ENCODE data around the gene RRAGD. TPM values are rescaled to one million over a fixed set of nuclear protein-coding genes. Genes with fewer than 3 reads are reported as not detected.

The RRAGD gene
- polyA plus RNA-seq (2013, experiment 1 of 2; ENCODE audit: insufficient read length) = 0.47 TPM
- polyA plus RNA-seq (2013, experiment 2 of 2; ENCODE audit: insufficient read length) = 2.4 TPM

- DNase-seq = peak; percentile 19
These were observed at the start of gene RRAGD for GRCh38 chr6:89412071-89413005. Gene RRAGD, minus strand, starts transcription at chr6:89412273. Its CDS starts 280 bp downstream, at chr6:89411993.

DNA sequence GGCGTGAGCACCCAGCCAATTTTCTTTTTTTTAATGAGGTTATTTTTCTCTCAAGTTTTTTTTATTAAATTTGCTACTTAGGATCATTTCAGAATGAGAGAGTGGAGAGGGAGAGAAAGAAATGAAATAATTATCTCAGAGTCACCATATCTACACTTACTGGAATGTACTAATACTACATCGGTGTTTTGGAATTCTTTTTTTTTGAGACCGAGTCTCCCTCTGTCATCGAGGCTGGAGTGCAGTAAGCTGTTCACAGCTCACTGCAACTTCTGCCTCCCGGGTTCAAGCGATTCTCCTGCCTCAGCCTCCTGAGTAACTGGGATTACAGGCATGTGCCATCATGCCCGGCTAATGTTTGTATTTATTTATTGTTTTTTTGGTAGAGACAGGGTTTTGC is 48.6 kb upstream of the RRAGD start:
- DNase-seq = no peak

DNA sequence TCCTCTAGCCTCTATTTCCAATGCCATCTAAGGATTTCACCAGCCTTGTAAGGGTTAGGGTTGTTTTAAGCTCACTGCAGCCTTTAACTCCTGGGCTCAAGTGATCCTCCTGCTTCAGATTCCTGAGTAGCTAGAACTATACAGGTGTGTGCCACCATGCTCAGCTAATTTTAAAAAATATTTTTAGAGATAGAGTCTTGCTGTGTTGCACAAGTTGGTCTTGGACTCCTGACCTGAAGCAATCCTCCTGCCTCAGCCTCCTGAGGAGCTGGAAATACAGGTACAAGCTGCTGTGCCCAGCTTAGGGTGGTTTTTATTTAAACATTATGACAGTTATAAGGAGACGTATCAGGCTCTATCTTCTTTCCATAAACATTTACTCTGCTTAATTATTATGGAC is 47.4 kb upstream of the RRAGD start:
- DNase-seq = no peak

DNA sequence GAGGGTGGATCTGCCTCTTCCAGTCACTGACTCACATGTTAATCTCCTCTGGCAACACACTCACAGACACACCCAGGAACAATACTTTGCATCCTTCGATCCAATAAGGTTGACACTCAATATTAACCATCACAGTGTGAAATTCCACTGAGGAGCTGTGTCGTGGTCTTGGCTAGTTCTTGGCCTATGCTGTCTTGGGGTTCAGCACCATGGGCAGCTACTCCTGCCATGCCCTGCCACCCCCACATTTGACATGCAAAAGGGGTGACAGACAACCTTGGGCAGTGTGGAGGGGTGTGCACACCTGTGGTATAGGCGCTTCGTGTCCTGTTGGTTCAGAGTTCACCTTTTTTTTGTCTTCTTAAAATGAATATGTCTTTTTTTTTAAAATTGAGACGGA is 46.6 kb upstream of the RRAGD start:
- no peak for DNase-seq

GRCh38 chr6:89454300-89454699 is 42.2 kb upstream of the RRAGD start:
- no peak for DNase-seq

DNA sequence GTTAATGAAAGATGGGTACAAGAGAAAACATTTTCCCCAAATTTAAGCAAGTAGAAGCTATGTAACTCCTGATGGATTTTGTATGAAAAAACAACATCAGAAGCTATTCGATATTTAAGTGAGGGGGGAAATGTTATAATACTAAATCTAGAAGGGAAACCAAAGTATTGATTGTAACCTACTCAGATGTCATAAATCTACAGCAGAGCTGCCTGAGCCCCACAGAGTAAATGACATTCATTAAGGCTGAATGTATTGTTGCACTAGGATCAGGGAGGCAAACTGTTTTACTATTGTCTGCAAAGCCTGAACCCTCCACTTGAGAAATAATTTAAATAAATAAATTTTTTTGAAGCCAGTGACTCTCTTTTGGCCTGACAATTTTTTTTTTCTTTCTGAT is 40.2 kb upstream of the RRAGD start:
- no peak for DNase-seq

DNA sequence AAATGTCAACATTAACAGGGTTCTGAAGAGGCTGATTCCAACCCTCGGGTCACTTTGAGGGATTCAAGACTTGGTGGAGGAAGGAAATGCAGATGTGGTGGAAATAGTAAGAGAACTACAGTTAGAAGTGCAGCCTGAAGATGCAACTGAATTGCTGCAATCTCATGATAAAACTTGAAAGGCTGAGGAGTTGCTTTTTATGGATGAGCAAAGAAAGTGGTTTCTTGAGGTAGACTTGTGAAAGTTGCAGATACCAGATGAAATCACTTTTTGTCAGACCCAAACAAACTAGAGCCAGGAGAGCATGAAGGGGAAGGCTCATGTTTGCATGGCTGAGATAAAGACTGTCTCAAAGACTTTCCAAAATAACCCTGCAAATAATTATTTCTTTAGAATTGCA is 37.1 kb upstream of the RRAGD start:
- no peak for DNase-seq

GRCh38 chr6:89443658-89444057 is 31.6 kb upstream of the RRAGD start:
- DNase-seq = no peak

GRCh38 chr6:89440200-89440599 is 28.1 kb upstream of the RRAGD start:
- DNase-seq = no peak

GRCh38 chr6:89439014-89439413 is 26.9 kb upstream of the RRAGD start:
- DNase-seq = no peak

- DNase-seq = no peak
These were observed 26.2 kb upstream of the RRAGD start for GRCh38 chr6:89438248-89438647.

- DNase-seq = no peak
These were observed 24.2 kb upstream of the RRAGD start for GRCh38 chr6:89436226-89436625.

DNA sequence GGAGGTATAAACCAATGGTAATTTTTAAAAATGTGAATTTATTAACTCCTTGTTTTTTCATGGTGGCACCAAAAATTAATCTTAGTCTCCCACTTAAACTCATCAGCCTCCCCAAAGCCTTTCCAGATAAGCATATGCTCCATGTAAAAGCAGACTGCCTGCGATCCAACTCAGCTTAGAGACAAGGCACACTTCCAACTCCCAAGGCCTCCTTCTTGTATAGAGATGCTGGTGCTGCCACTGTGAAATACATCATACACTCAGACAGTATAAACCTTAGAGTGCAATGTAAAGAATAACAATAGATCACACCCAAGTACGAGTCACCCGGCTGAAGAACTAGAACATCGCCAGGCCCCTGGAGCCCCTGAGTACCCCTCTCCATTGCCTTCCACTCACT is 22.9 kb upstream of the RRAGD start:
- DNase-seq = no peak

DNA sequence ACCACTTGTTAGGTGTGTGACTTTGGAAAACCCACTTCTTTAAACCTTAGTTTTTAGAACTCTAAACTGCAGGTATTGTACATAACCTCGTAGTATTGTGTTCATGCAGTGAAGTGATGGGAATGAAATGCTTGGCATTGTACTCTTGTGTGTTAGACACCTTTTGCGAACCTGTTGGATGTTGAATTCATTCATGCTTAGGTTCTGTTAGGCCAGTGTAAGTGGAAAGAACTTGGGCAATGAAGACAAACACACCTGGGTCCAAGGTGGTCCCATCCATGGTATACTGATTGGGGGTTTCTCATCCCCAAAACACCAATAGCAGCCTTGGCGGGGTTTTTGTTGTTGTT is 22.1 kb upstream of the RRAGD start:
- no peak for DNase-seq

DNA sequence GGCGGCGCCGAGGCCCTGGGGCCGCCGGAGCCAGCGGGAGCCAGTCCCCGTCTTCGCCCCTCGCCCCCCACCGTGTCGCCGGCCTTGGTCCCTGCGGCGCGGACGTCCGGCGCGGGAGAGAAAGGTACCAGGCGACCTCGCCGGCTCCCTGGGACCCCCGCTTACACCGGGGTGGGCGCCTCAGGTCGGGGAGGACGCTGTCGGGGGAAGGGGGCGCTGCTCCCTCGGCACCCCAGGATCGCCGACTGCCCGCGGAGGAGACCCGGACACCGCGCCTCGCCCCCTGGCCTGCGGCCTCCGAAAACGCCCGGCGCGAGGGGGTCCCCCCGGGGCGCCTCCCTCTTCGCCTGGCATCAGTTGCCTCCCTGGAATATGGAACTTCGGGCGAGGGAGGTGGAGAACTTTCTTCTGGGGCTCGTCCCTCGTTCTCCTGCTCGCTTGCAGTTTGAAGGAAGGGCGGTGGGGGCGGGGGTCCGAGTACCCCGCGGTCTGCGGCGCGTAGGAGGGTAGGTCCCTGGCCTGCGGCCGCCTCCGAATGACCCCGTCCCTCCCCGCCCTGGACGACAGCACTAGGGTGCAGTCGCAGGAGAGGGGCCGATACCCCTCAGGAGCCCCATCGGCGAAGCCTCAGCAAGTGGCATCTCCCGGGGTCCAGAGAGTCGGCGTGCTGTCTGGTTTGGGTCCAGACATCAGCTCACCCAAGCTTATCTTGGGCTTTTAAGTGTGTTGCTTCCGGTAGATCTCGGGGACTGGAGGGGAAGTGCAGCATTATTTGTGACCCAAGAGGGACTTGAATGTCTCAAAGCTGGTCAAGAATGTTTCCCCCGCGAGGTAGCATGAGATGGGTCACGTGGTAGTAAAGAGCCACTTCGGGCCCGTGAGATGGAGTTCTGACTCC is 21.4 kb upstream of the RRAGD start:
- DNase-seq = no peak

GRCh38 chr6:89432875-89433251 is 20.8 kb upstream of the RRAGD start, which contains the start of gene ANKRD6:
Gene ANKRD6, plus strand, starts transcription at chr6:89433152. Its CDS starts 133,825 bp downstream, at chr6:89566977.
- peak; percentile 60 for DNase-seq

DNA sequence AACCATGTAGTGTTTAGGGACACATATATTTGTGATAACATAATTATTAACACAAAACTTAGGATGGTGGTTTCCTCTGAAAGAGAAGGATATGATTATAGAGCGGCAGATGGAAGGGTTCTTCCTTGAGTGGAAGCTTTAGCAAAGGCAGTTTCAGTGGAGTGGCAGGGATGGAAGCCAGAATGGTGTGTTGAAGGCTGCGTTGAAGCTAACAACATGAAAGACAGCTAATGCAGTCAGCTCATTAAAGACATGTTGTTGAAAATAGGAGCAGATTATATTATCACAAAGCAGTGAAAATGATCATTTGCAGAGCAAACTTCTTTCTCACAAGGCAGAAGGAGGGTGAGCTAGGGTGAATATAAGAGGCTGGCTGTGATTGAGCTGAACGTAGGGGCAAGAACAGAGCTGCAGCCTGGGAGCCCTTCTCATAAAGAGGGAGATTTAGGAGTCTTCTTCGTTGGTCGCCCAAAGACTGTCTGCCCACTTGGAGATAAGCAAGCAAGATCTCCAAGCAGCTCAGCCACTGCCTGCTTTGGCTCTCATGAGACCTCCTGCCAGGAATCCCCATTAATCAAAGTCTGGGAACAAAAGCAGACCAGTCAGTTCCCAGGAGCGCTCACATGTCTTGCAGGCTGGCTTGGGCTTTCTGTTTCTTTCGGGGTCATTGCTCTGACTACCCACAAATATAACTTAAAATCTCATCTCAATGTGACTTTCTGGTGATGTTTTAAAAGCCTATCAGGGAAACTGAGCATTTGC is 18.3 kb upstream of the RRAGD start:
- DNase-seq = peak; percentile 21

DNA sequence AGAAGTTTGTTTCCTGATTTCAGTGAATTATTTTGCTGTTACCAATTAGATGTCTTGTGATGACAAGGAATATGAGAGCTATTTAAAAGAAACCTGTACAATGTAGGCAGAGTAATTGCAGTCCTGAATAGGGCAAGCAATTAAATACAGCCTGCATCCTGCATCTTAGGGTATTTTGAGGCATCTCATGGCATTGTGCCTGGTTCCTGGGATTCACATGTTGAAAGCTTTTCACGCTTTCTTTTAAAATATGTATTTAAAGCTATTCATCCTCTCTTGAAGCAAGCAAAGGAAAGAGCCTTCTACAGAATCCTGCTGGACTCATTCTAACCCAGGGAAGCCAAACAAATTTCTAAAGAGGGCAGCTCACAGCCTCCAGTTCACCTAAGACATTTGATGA is 4.7 kb upstream of the RRAGD start:
- DNase-seq = no peak

DNA sequence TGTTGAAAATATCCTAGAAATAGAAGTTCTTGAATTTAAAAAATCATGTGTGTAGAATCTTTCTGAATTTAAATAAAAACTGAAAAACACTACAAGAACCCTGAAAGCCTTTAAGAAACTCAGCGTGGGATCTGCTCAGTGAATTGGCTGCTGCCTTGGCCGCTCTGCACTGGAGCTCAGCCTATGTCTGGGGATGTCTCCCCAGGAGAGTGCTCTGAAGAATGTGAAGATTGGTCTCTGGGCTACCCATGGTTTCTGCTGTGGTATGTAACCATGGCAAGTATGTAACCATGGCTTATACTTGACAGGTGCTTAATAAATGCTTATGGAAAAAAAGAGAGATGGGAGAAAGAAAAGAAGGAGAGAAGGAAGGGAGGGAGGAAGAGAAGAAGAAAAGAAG is 3.1 kb upstream of the RRAGD start:
- no peak for DNase-seq

DNA sequence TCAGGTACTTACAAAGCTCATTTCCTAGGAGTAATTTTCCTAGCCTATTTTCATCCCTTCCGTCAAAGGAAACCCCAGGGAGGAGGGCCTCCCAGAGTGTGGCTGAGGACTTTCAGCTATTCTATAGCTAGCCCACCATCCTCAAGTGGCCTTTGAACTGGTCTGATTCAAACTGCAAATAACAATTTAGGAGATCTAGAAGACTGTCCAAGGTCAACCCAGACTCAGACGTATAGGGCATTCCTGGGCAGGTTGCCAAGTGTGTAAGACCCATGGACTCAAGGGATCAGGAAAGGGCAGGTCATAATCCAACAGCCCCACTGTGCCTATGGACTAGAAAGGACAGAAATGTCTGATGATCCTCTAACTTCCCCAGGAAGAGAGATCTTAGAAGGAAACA is 2.1 kb upstream of the RRAGD start:
- DNase-seq = no peak

GRCh38 chr6:89413006-89413400 is 930 bp upstream of the RRAGD start:
- DNase-seq = no peak
